ENCODE measurements around the gene KRTAP5-3. TPM values are rescaled to one million over a fixed set of nuclear protein-coding genes. Genes with fewer than 3 reads are reported as not detected.

KRTAP5-3 gene
- total RNA-seq, 2 experiments from 2014 or later = not detected

DNA sequence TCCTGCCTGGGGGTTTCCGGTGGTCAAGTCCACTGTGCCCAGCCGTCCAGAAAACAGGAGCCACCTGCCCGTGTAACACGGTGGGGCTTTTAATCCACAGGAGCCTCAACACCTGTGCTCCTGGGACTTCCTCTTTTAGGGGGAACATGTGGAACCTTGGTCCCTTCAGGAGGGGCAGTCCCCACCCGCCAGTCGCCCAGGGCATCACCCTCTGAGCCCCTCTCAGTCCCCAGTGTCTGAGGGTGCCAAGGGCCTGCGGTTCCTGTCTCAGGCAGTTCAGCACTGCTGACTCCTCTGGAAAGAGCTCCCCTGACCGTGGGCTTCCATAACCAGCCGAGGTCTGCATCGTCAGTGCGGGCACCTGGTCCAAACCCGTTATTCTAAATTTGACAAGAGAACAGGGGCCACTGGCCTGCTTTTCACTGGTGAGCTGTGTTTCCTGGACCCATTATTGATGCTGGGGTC is 37.1 kb upstream of the KRTAP5-3 start:
- ChIA-PET CTCF (interaction anchor here (0.7 kb wide), 1 partner anchor 188 kb away, joined by 4 read pairs; no protein-coding TSS in a partner anchor), POLR2A (no interaction called here)

GRCh38 chr11:1644601-1645356 is 36.5 kb upstream of the KRTAP5-3 start:
- POLR2A ChIA-PET = no interaction called here

GRCh38 chr11:1643146-1643690 is 35.0 kb upstream of the KRTAP5-3 start:
- CTCF ChIA-PET = no interaction called here

More at GRCh38 chr11:1644601-1645356, 36.5 kb upstream of the KRTAP5-3 start:
- CTCF ChIA-PET = interaction anchor here (1.2 kb wide), 1 partner anchor 8 kb away, joined by 5 read pairs; no protein-coding TSS in a partner anchor

GRCh38 chr11:1642288-1643145 is 34.3 kb upstream of the KRTAP5-3 start:
- ChIA-PET POLR2A (no interaction called here), CTCF (interaction anchor here (2.4 kb wide), 1 partner anchor 10 kb away, joined by 7 read pairs; no protein-coding TSS in a partner anchor)

More at GRCh38 chr11:1643146-1643690, 35.0 kb upstream of the KRTAP5-3 start:
- POLR2A ChIA-PET = no interaction called here

GRCh38 chr11:1641096-1641495 is 32.8 kb upstream of the KRTAP5-3 start:
- ChIA-PET POLR2A (no interaction called here), CTCF (interaction anchor here (2.4 to 2.6 kb wide), 2 partner anchors 12 to 53 kb away, joined by 7 read pairs; no protein-coding TSS in a partner anchor)

DNA sequence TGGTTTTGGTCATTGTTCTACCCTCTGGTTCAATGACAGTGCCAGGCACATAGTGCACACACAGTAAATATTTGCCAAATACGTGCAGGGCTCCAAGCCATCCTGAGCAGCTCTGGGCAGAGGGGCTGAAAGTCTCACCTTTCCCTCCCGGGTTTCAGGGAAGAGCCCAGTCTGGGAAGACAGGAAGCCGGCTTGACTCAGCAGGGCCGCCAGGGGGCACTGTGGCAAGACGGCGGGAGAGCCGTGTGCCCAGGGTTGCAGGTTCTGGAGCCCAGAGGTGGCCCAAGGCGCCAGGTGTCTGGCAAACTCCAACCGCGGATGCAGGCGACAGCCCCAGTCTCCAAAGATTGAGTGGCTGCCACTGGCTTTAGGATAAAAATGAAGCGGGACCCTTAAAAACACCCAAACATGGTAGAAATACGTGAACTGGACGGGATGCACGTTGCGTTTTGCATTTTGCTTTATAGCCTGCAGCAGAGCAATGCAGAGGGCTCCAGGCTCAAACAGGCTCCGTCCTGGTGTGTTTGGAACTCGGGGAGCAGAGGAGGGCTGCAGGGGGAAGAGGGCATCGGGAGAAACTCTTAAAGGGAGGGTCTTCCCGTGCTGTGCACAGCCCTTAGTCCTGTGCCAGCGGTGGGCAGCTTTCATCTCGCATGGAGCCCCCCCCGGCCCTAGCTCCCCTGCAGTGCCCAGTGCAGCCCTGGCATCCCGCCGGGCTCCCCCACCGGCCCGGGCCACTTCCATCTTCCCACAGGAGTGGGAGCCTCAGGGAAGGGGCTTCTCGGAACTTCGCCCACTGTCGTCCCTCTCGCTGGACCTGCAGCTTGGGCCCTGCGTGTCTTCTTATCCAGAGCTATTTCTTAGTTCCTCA is 32.0 kb upstream of the KRTAP5-3 start:
- CTCF ChIA-PET = interaction anchor here (1.0 to 2.6 kb wide), 4 partner anchors 11 to 54 kb away, joined by 3 to 8 read pairs (median 7); no protein-coding TSS in a partner anchor
- POLR2A ChIA-PET = no interaction called here

DNA sequence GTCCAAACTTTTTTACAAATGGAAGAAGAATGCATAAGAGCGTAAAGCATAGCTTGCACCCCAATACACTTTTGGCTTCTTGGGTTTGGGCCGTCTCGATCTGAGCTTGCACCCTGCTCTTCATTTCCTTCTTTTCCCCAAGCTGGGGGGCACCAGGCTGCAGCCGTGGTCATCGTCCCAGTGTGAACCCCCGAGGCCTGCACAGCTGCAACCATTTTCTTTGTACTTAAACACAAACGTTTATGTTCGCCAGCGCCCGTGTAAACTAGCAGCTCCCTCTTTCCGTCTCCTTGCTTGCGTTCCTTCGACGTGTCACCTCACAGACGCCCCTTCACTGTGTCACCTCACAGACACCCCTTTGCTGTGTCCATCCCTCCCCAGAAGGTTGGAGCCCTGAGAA is 31.4 kb upstream of the KRTAP5-3 start:
- ChIA-PET POLR2A (no interaction called here), CTCF (interaction anchor here (1.0 to 2.6 kb wide), 4 partner anchors 11 to 93 kb away, joined by 3 to 8 read pairs (median 6); no protein-coding TSS in a partner anchor)

DNA sequence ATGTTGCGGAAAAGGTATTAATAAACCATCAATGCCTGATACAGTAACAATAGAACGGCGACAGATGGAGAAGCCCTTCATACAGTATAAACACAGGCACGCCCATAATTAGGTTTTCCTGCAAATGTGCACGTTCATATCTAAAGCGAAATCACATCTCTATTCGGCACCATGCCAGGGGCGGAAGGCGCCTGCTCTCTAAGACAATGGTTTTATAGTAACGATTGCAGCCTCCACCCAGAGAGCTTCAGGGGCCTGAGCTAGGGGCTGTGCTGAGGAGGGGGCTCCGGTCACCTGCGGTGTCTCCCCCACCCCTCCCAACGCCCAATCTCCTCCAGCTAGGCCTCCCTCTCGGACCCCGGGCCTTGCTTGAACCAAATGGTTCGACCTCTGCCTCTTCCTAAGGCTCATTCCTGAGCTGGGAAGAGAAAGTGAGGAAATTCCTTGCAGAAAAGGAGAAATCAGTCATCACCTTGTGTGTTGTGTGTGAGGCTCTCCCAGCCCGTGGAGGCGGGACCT is 30.9 kb upstream of the KRTAP5-3 start:
- ChIA-PET POLR2A (no interaction called here), CTCF (interaction anchor here (1.3 to 2.6 kb wide), 3 partner anchors 14 to 92 kb away, joined by 4 to 8 read pairs (median 7); no protein-coding TSS in a partner anchor)

- POLR2A ChIA-PET = no interaction called here
- CTCF ChIA-PET = interaction anchor here (1.3 to 2.6 kb wide), 2 partner anchors 56 to 91 kb away, joined by 4 to 7 read pairs; no protein-coding TSS in a partner anchor
Observed at GRCh38 chr11:1638344-1638743, 30.1 kb upstream of the KRTAP5-3 start.

- CTCF ChIA-PET = interaction anchor here (1.2 kb wide), 2 partner anchors 8 to 15 kb away, joined by 3 to 4 read pairs; no protein-coding TSS in a partner anchor
- POLR2A ChIA-PET = no interaction called here
Observed at GRCh38 chr11:1637628-1638027, 29.4 kb upstream of the KRTAP5-3 start.

- POLR2A ChIA-PET = no interaction called here
- CTCF ChIA-PET = no interaction called here
Observed at GRCh38 chr11:1636291-1636950, 28.2 kb upstream of the KRTAP5-3 start.

DNA sequence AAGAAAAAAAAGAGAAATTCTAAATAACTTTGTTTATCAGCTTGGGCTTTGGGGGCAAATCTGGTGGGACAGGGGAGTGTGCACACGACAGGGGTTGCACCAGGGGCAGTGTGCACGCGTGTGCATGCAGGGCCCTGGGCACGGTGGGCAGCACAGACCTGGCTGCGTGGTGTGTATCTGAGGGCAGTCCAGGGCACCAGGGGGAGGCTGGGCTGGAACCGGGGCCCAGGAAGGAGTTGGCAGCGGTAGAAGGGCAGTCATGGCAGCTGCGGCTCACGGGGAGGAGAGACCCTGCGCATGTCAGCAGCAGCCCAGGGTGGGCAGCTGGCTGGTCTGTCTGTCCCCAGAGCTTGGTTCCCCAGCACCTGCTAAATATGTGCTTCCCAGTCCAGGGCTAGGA is 25.6 kb upstream of the KRTAP5-3 start:
- ChIA-PET POLR2A (no interaction called here), CTCF (interaction anchor here (1.3 kb wide), 1 partner anchor 9 kb away, joined by 4 read pairs; no protein-coding TSS in a partner anchor)

DNA sequence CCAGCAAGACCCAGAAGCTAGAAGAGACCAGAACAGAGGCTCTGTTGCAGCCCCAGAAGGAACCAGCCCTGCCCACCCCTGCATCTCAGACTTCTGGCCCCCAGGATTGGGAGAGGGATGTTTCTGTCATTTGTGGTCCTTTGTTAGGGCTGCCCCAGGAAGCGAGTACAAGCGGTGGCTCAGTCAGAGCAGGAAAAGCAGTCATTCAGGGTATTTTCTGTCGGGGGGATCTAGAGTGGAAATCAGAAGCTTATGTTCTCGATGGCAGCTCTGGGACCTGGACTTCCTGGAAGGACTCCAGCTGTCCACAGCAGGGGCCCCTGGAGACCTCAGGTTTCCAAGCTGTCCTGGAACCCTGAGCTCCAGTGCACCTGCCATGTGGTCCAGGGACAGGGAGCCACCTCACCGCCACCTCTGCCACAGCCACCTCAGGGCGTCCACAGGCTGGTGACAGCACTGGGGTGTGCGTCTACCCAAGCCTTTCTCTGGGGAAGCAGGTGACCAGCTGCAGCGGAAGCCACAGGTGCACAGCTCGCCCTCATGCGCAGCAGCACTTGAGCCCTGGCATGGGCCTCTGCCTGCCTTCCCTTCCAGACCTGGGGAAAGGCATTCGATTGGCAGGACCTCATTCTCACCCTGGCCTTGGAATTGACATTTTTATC is 23.9 kb upstream of the KRTAP5-3 start:
- POLR2A ChIA-PET = interaction anchor here (0.5 kb wide), 1 partner anchor 370 kb away, joined by 3 read pairs; no protein-coding TSS in a partner anchor
- CTCF ChIA-PET = interaction anchor here (0.6 to 1.8 kb wide), 3 partner anchors 58 to 1349 kb away, joined by 3 to 6 read pairs (median 6); no protein-coding TSS in a partner anchor

DNA sequence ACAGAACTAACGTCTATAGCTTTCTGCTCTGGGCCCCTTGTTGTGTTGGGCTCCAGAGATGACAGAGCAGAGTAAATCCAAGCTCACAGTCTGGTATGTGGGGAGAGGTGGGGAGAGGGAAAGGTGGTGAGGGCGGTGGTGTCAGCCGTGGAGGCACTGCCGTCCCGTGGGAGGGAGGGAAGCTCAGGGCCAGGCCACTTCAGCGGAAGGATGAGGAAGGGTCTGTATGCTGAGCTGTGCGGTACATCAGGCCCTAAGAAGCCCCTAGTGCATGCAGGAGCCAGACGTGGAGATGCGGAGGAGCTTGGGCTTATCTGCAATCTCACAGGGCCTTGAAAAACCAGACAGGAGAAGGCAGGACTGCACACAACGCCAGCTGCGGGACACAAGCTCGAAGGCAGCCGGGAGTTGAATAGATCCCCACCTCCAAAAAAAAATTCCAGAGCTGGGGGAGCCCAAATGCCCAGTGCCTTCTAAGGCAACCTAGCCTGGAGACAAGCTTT is 22.9 kb upstream of the KRTAP5-3 start:
- ChIA-PET POLR2A (no interaction called here), CTCF (interaction anchor here (1.0 to 1.8 kb wide), 4 partner anchors 15 to 84 kb away, joined by 3 to 6 read pairs (median 4); no protein-coding TSS in a partner anchor)

GRCh38 chr11:1630271-1630670 is 22.0 kb upstream of the KRTAP5-3 start:
- POLR2A ChIA-PET = no interaction called here
- CTCF ChIA-PET = interaction anchor here (1.3 kb wide), 1 partner anchor 33 kb away, joined by 3 read pairs; no protein-coding TSS in a partner anchor

GRCh38 chr11:1629326-1630185 is 21.3 kb upstream of the KRTAP5-3 start, which contains the start of gene KRTAP5-5:
Gene KRTAP5-5, plus strand, starts transcription at chr11:1629775. Its CDS starts 66 bp downstream, at chr11:1629841.
- POLR2A ChIA-PET = no interaction called here
- CTCF ChIA-PET = interaction anchor here (0.7 to 3.4 kb wide), 3 partner anchors 8 to 203 kb away, joined by 3 to 19 read pairs (median 6); no protein-coding TSS in a partner anchor

Measured in activated CD8-positive, alpha-beta memory T cell treated with anti-CD3 and anti-CD28 coated beads for 36 hours (primary cell).